Liver (tissue), 9 donors: Measurements from ENCODE around the gene LYSMD1. TPM values are rescaled to one million over a fixed set of nuclear protein-coding genes. Genes with fewer than 3 reads are reported as not detected.

Source experiments
- DNase-seq: peaks from one replicate; pipeline ENCODE4 v3.0.0-alpha.2; 2017; ENCODE audit warnings: low spot score
- H3K27ac ChIP-seq, 2 donors: one replicate each; pipeline ENCODE4 v1.7.0; 2013; ENCODE audit warnings: inconsistent platforms in 2 of 2, low read length in 2 of 2, control low read depth in 1 of 2, low read depth in 1 of 2, mild to moderate bottlenecking in 1 of 2
- H3K27me3 ChIP-seq, 4 donors: one replicate each; pipeline versions ENCODE4 v1.6.1 to v1.7.0; 2013; ENCODE audit warnings: low read length in 3 of 4, inconsistent platforms in 1 of 4, mild to moderate bottlenecking in 1 of 4, moderate library complexity in 1 of 4; ENCODE audit not compliant: control insufficient read depth in 4 of 4, insufficient read depth in 4 of 4
- H3K36me3 ChIP-seq, 4 donors: one replicate each; pipeline versions ENCODE4 v1.6.1 to v1.7.0; 2013; ENCODE audit warnings: low read length in 3 of 4, mild to moderate bottlenecking in 3 of 4, low read depth in 1 of 4, moderate library complexity in 1 of 4; ENCODE audit not compliant: control insufficient read depth in 4 of 4, insufficient read depth in 3 of 4
- H3K4me1 ChIP-seq, 4 donors: one replicate each; pipeline versions ENCODE4 v1.6.1 to v1.7.0; 2013; ENCODE audit warnings: low read length in 3 of 4, mild to moderate bottlenecking in 3 of 4, moderate library complexity in 1 of 4; ENCODE audit not compliant: control insufficient read depth in 4 of 4, insufficient read depth in 4 of 4
- H3K4me3 ChIP-seq, 3 donors: one replicate each; pipeline versions ENCODE4 v1.6.1 to v1.7.0; 2013; ENCODE audit warnings: low read length in 3 of 3, control low read depth in 1 of 3, low read depth in 1 of 3, mild to moderate bottlenecking in 1 of 3
- H3K9ac ChIP-seq, 2 donors: one replicate each; pipeline ENCODE4 v1.7.0; 2013; ENCODE audit warnings: low read length in 2 of 2, mild to moderate bottlenecking in 2 of 2, moderate library complexity in 2 of 2, control low read depth in 1 of 2, low read depth in 1 of 2
- H3K9me3 ChIP-seq, 4 donors: one replicate each; pipeline versions ENCODE4 v1.6.1 to v1.7.0; 2013; ENCODE audit warnings: low read length in 3 of 4; ENCODE audit not compliant: control insufficient read depth in 4 of 4
- CTCF ChIP-seq: fragments of 150-350 bp; IDR thresholded peaks from 2 replicates; pipeline ENCODE4 v1.5.1; 2017; ENCODE audit warnings: improper control_type of control experiment, low read depth, low read length; ENCODE audit not compliant: missing input control
- EGR1 ChIP-seq, 2 donors: IDR thresholded peaks; 2 replicates each; pipeline ENCODE4 v1.6.1; 2016 to 2018; ENCODE audit warnings: antibody characterized with exemption in 2 of 2, low read depth in 2 of 2
- FOXA1 ChIP-seq: IDR thresholded peaks from 2 replicates; pipeline ENCODE4 v1.6.1; 2016; ENCODE audit warnings: antibody characterized with exemption
- FOXA2 ChIP-seq: IDR thresholded peaks from 2 replicates; pipeline ENCODE4 v1.6.1; 2016; ENCODE audit warnings: antibody characterized with exemption
- GABPA ChIP-seq, 2 donors: IDR thresholded peaks in 1 of 2; conservative IDR thresholded peaks in 1 of 2; 2 replicates each; pipeline ENCODE4 v1.6.1; 2016; ENCODE audit warnings: antibody characterized with exemption in 2 of 2, mild to moderate bottlenecking in 1 of 2, moderate library complexity in 1 of 2
- HNF4A ChIP-seq, 2 donors: conservative IDR thresholded peaks; 2 replicates each; pipeline ENCODE4 v1.6.1; 2016; ENCODE audit warnings: antibody characterized with exemption in 2 of 2, mild to moderate bottlenecking in 2 of 2
- HNF4G ChIP-seq: IDR thresholded peaks from 2 replicates; pipeline ENCODE4 v1.6.1; 2016; ENCODE audit warnings: antibody characterized with exemption
- JUND ChIP-seq, 2 donors: IDR thresholded peaks; 2 replicates each; pipeline ENCODE4 v1.6.1; 2016; ENCODE audit warnings: antibody characterized with exemption in 2 of 2
- NR2F2 ChIP-seq: IDR thresholded peaks from 2 replicates; pipeline ENCODE4 v1.6.1; 2016; ENCODE audit warnings: antibody characterized with exemption
- RAD21 ChIP-seq, 2 donors: IDR thresholded peaks; 2 replicates each; pipeline ENCODE4 v1.6.1; 2016; ENCODE audit warnings: antibody characterized with exemption in 2 of 2, mild to moderate bottlenecking in 2 of 2
- REST ChIP-seq: IDR thresholded peaks from 2 replicates; pipeline ENCODE4 v1.6.1; 2016; ENCODE audit warnings: antibody characterized with exemption, mild to moderate bottlenecking
- RXRA ChIP-seq, 2 donors: IDR thresholded peaks; 2 replicates each; pipeline ENCODE4 v1.6.1; 2017 to 2018; ENCODE audit warnings: antibody characterized with exemption in 2 of 2, mild to moderate bottlenecking in 1 of 2
- SP1 ChIP-seq: IDR thresholded peaks from 2 replicates; pipeline ENCODE4 v1.6.1; 2018; ENCODE audit warnings: antibody characterized with exemption, mild to moderate bottlenecking
- TAF1 ChIP-seq: conservative IDR thresholded peaks from 2 replicates; pipeline ENCODE4 v1.6.1; 2016; ENCODE audit warnings: antibody characterized with exemption, mild to moderate bottlenecking
- YY1 ChIP-seq: IDR thresholded peaks from 2 replicates; pipeline ENCODE4 v1.6.1; 2016; ENCODE audit warnings: antibody characterized with exemption, mild to moderate bottlenecking
- ZBTB33 ChIP-seq: IDR thresholded peaks from 2 replicates; pipeline ENCODE4 v1.6.1; 2016; ENCODE audit warnings: antibody characterized with exemption
- WGBS: extraction: QIAGEN DNeasy Blood & Tissue Kit; methylation state at CpG from one replicate; pipeline ENCODE4 v1.1.7; 2013; 5-methylcytosine and 5-hydroxymethylcytosine counted together
- polyA plus RNA-seq, 2 donors: library from polyadenylated mRNA; stranded (reverse) in 1 of 2; unstranded in 1 of 2; fragments of 200-250 nt in 1 of 2; fragments of >200 nt in 1 of 2; fragmentation: Nextera tagmentation in 1 of 2; extraction: Ambion mirVana in 1 of 2; gene quantifications; one replicate each; pipeline versions ENCODE4 v1.2.1 to v1.2.3, GENCODE V29; 2013 to 2015
- total RNA-seq, 2 donors: library from RNA; depleted of rRNA; stranded (reverse); fragments of >200 nt; gene quantifications; one replicate each; pipeline ENCODE4 v1.2.3, GENCODE V29; 2014
- TF ChIP-seq, protein P1 (sequence below): IDR thresholded peaks from 2 replicates; pipeline ENCODE4 v1.6.1; 2016; ENCODE audit warnings: antibody characterized with exemption
- TF ChIP-seq, protein P2 (sequence below): IDR thresholded peaks from 2 replicates; pipeline ENCODE4 v1.6.1; 2016; ENCODE audit warnings: antibody characterized with exemption
- donor health status: healthy.
- donor health status: healthy.
- donor health status: healthy.
- donor health status: healthy.
- donor health status: healthy.

LYSMD1 gene
- total and polyA plus RNA-seq, 4 donors: 2.8 to 5.3 (median 3.9) TPM

DNA sequence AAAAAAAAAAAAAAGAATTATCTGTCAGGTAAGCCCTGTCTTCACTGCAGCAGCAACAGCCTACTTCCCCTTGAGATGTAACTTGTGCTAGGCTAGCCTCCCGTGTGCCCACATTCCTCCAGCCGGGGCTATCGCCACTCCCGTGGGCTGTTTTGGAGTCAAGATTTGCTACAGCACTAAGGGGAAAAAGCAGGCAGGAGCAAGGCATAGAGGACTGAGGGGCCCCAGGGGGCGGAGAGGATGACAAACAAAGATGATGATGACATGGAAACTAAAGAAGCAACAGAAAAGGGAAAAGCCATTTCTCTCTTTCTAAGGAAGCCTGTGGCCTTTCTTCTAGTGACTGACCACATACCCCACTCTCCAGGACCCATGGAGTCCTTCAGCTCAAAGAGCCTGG is 7.4 kb downstream of the LYSMD1 start:
- no peak overlapping the region for H3K27ac ChIP-seq
- no peak overlapping the region for H3K9ac ChIP-seq
- H3K36me3 ChIP-seq: peaks cover 2 to 35% (median 14%) of the 10 kb centered on the region in 4 donors
- H3K4me3 ChIP-seq: no peak overlapping the region
- TF ChIP-seq RAD21 (IDR thresholded peaks at IDR 0.05) (no peak), YY1 (no peak), TAF1 (no peak), ZBTB33 (no peak), RXRA (IDR thresholded peaks at IDR 0.05) (no peak), CTCF (no peak), JUND (IDR thresholded peaks at IDR 0.05) (no peak), NR2F2 (no peak), HNF4G (no peak), FOXA1 (no peak), HNF4A (conservative IDR thresholded peaks at IDR 0.05) (no peak), SP1 (no peak), GABPA (IDR thresholded peaks at IDR 0.05 in 1 of 2, conservative IDR thresholded peaks at IDR 0.05 in 1 of 2) (no peak), REST (no peak), EGR1 (IDR thresholded peaks at IDR 0.05; ENCODE audit: low read depth in 2 of 2) (no peak), FOXA2 (no peak)
- TF ChIP-seq, protein P1, sequence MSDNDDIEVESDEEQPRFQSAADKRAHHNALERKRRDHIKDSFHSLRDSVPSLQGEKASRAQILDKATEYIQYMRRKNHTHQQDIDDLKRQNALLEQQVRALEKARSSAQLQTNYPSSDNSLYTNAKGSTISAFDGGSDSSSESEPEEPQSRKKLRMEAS: no peak
- TF ChIP-seq, protein P2, sequence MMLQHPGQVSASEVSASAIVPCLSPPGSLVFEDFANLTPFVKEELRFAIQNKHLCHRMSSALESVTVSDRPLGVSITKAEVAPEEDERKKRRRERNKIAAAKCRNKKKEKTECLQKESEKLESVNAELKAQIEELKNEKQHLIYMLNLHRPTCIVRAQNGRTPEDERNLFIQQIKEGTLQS: no peak
- DNase-seq: no peak
- H3K9me3 ChIP-seq: no peaks in the 10 kb centered on the region
- WGBS: 80% methylated on average over 5 of the region's 5 CpGs
- H3K4me1 ChIP-seq: peaks cover 0 to 3% (median 0%) of the 10 kb centered on the region in 4 donors
- H3K27me3 ChIP-seq: no peaks in the 10 kb centered on the region
